T-helper 17 cell (primary cell): ENCODE measurements around the gene CDH4. TPM values are rescaled to one million over a fixed set of nuclear protein-coding genes. Genes with fewer than 3 reads are reported as not detected.

Experiments
- ATAC-seq: fragments of 150-1000 bp; cut with Tn5 transposase; 2 replicates; pipeline ENCODE4 v1.10.0; 2021; ENCODE audit warnings: mild to moderate bottlenecking, moderate library complexity
- DNase-seq, 3 donors: peaks; one replicate each; pipeline versions ENCODE4 v3.0.0 to v3.0.0-alpha.2; 2020 to 2021
- H3K9me3 ChIP-seq: one replicate; pipeline ENCODE4 v1.7.0; 2013; ENCODE audit warnings: low read length, mild to moderate bottlenecking; ENCODE audit not compliant: control insufficient read depth, poor library complexity, severe bottlenecking
- H3K27ac Mint-ChIP-seq: one replicate; pipeline ENCODE4 v1.8.0; 2022; ENCODE audit warnings: mild to moderate bottlenecking, moderate library complexity, mixed read lengths
- H3K27me3 Mint-ChIP-seq: one replicate; pipeline ENCODE4 v1.8.0; 2022; ENCODE audit warnings: mixed read lengths
- H3K36me3 Mint-ChIP-seq: one replicate; pipeline ENCODE4 v1.8.0; 2022; ENCODE audit warnings: low read depth, mixed read lengths
- H3K4me1 Mint-ChIP-seq: one replicate; pipeline ENCODE4 v1.8.0; 2022; ENCODE audit warnings: mild to moderate bottlenecking, mixed read lengths
- H3K4me3 Mint-ChIP-seq: one replicate; pipeline ENCODE4 v1.8.0; 2022; ENCODE audit warnings: mild to moderate bottlenecking, moderate library complexity, mixed read lengths
- total RNA-seq, 4 donors: library from RNA in 2 of 4; stranded (reverse) in 2 of 4; gene quantifications; one replicate each; pipeline ENCODE4 v1.2.3 and lab custom pipeline; 2022 to 2026

Gene CDH4
- total RNA-seq, 2 donors from 2014 or later, result 0.55 to 0.67 TPM

DNA sequence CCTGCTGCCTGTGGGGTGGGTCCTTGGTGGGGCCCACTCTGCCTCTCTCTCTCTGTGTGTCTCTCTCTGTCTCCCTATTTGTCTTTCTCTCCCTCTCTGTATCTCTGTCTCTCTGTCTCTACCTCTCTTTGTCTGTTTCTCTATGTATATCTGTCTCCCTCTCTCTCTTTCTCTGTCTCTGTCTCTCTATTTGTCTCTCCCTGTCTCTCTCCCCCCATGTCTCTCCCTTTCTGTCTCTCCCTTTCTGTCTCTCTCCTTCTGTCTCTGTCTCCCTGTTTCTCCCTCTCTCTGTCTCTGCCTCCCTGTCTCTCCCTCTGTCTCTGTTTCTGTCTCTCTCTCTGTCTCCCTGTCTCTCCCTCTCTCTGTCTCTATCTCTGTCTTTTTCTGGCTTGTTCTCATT, 353.2 kb downstream of the CDH4 start:
- H3K4me1 Mint-ChIP-seq, result no peaks in the 10 kb centered on the region
- DNase-seq (no peak), ATAC-seq (no peak)
- no peak overlapping the region for H3K27ac Mint-ChIP-seq
- H3K27me3 Mint-ChIP-seq, result no peaks in the 10 kb centered on the region
- no peaks in the 10 kb centered on the region for H3K36me3 Mint-ChIP-seq
- H3K9me3 ChIP-seq, result no peaks in the 10 kb centered on the region
- H3K4me3 Mint-ChIP-seq, result no peak overlapping the region

DNA sequence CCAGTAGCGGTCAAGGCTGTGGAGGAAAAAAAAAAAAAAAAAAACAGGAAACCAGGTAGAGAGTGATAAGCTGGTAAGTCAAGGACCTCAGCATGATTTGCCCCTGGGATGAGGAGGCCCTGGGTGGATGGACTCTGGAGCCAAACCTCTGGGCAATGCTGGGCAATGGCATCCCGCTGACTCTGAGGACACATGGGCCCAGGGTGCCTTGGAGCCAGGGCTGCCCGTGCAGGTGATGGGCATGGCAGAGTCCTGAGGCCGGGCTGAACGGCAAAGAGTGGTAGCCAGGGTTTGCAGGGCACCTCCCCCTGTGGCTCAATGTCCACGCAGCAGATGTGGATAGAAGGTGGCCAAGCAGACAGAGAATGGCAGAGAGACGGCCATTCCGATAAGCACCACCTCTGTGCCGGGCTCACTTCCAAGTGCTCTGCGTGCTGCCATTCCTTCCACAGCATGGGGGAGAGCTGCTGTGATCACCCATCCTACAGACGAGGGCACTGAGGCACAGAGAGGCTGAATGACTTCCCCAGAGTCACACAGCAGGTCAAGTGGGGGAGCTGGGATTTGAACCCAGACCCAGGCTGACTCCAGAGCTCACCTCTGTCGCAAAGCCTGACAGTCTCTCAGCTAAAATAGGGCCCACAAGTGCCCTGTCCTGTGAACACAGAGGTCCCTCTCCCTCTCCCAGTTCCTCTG, 353.9 kb downstream of the CDH4 start:
- no peak overlapping the region for H3K4me3 Mint-ChIP-seq
- H3K27me3 Mint-ChIP-seq, result no peaks in the 10 kb centered on the region
- no peaks in the 10 kb centered on the region for H3K4me1 Mint-ChIP-seq
- ATAC-seq (no peak), DNase-seq (no peak)
- H3K9me3 ChIP-seq, result no peaks in the 10 kb centered on the region
- H3K27ac Mint-ChIP-seq, result no peak overlapping the region
- no peaks in the 10 kb centered on the region for H3K36me3 Mint-ChIP-seq

DNA sequence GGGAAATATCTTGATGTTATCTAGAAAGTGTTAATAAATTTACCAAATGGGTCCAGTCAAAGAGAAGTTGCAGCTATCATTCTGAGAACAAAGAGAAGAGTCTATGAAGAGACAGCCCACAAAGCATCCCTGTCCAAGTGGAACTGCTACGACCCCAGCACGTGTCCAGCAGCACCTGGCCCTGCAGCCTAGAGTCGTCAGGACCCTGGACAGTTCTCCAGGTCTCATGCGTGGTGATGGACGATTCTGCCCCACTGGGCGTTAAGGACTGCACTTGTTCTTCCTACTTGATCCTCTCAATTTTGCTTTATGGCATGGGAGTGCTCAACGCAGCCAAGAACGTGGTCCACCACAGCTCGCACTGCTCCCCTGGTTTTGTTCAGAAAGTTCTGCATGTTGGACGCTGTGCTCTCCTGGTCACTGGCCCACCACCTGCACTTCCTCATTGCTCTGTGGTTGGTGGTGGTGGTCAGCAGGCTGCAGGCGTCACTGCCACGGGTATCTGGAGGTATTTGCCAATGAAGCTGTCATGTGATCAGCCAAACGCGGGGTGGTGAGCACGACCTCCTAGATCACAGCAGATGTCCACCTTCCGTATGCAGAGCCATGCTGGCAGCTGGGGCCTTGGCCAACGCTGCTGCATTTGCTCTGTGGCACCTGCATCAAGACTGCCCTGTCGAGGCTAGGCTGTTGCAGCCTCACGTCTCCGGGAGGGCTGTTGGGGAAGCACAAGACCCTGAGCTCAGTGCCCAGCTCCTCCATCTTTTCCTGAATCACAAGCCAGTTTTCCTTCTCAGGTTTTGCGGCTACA, 356.4 kb downstream of the CDH4 start:
- H3K36me3 Mint-ChIP-seq, result no peaks in the 10 kb centered on the region
- H3K27me3 Mint-ChIP-seq, result no peaks in the 10 kb centered on the region
- H3K4me1 Mint-ChIP-seq, result no peaks in the 10 kb centered on the region
- H3K27ac Mint-ChIP-seq, result no peak overlapping the region
- no peaks in the 10 kb centered on the region for H3K9me3 ChIP-seq
- no peak for ATAC-seq
- no peak overlapping the region for H3K4me3 Mint-ChIP-seq
- DNase-seq, result no peak

DNA sequence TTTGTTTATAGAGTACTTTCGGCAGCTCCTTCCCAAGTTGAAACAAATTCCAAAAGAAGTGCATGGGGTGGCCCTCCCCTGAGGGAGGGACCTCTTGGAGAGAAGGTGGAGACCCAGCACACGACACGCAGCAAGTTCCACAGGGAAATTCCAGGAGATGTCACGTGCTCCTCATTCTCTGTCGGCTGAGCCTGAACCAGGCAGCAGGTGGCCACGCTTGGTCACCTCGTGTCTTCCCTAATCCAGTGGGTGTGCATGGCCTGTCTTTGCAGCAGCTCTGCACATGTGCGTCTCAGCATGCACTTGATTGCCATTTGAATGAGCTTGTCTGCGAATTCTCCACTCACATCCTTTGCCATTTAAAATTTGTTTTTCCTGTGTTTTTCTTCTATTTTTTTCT, 357.4 kb downstream of the CDH4 start:
- no peak for DNase-seq
- no peaks in the 10 kb centered on the region for H3K4me1 Mint-ChIP-seq
- H3K4me3 Mint-ChIP-seq, result no peak overlapping the region
- no peaks in the 10 kb centered on the region for H3K9me3 ChIP-seq
- H3K27ac Mint-ChIP-seq, result no peak overlapping the region
- H3K27me3 Mint-ChIP-seq, result no peaks in the 10 kb centered on the region
- H3K36me3 Mint-ChIP-seq, result no peaks in the 10 kb centered on the region
- ATAC-seq, result no peak

DNA sequence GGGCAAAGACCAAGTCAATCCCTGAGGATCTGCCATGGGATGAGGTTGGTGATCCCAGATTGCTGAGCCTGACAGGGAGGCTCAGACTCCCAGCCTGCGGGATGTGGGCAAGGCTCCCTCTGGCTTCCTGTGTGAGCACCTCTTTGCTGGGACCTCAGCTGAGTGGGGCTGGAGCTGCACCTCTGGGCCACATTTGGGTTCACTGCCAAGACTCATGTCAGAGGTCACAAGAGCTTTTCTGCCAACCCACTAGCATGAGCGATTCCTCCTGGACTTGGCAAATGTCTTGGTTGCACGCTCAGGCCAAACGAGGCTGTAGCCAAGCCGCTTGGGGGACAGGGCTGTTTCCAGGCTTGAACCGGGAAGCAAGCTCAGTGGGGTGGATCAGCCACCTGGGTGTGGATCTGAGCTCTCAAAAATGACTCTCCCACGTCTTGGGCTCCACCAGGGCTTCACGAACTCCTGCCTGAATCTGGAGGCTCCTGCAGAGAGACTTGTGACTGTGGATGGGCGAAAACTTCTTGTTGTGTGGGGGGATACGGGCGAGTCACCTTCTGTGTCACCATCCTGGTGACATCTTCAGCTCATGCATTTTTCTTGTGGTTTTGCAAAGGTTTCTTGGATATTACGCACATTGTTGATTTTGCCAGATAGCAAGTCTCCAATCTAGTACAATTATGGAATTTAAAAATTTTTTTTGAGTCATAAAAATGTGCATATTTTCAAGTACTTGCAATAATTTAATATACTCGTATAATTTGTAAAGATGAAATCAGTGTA, 359.5 kb downstream of the CDH4 start:
- ATAC-seq, result no peak
- H3K4me1 Mint-ChIP-seq, result no peaks in the 10 kb centered on the region
- no peaks in the 10 kb centered on the region for H3K36me3 Mint-ChIP-seq
- H3K4me3 Mint-ChIP-seq, result no peak overlapping the region
- no peak overlapping the region for H3K27ac Mint-ChIP-seq
- no peak for DNase-seq
- no peaks in the 10 kb centered on the region for H3K9me3 ChIP-seq
- H3K27me3 Mint-ChIP-seq, result no peaks in the 10 kb centered on the region

DNA sequence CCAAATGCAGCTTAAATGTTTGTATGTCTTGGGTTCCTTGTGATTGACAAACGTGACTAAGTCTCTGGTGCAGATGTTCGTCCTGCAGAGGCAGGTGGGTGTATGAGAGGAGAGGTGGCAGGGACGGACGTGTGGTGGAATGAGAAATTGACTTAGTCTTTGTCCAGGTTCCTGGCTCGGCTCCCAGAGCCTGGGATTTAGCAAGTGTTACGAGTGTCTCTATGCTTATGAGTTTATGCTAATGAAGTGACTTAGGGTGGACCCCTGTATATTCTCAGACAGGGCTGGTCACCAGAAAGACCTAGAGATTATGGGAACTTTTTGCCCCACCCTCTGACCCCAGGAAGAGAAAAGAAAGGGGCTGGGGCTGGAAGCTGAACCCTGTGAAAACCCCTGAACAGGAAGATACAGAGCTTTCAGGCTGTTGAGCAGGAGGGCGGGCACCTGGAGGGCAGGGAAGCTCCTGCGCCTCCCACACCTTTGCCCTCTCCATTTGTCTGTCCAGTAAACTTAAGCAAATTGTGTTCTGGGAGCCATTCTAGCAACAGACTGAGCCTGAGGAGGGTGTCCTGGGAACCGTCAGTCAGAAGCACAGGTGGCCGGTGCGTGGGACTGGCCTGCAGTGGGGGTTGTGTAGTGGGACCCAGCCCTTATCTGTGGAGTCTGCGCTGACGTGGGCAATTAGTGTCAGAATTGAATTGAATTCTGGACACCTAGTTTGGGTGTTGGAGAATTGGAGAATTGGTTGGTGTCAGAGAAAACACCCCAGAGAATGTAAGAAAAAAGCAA, 362.1 kb downstream of the CDH4 start:
- no peak overlapping the region for H3K27ac Mint-ChIP-seq
- H3K9me3 ChIP-seq, result no peaks in the 10 kb centered on the region
- no peaks in the 10 kb centered on the region for H3K36me3 Mint-ChIP-seq
- H3K27me3 Mint-ChIP-seq, result no peaks in the 10 kb centered on the region
- DNase-seq (no peak), ATAC-seq (no peak)
- H3K4me1 Mint-ChIP-seq, result no peaks in the 10 kb centered on the region
- H3K4me3 Mint-ChIP-seq, result no peak overlapping the region

DNA sequence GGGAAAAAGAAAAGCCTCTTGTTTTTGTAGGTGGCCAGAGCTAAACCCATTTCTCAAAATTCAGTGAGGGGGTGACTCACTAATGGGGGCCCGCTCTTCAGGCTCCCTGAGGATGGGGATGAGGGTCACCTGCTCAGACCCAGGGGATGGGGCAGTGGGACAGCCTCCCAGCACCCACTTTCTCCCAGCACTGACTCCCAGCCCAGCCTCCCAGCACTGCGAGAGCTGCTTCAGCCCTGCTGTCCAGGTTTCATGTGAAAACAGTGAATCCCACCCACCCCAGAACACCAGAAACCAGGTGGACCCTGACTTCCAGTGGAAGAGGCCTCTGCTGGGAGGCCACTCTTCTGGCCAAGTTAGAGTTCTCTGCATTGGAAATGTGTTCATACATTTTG, 362.6 kb downstream of the CDH4 start:
- H3K36me3 Mint-ChIP-seq, result no peaks in the 10 kb centered on the region

DNA sequence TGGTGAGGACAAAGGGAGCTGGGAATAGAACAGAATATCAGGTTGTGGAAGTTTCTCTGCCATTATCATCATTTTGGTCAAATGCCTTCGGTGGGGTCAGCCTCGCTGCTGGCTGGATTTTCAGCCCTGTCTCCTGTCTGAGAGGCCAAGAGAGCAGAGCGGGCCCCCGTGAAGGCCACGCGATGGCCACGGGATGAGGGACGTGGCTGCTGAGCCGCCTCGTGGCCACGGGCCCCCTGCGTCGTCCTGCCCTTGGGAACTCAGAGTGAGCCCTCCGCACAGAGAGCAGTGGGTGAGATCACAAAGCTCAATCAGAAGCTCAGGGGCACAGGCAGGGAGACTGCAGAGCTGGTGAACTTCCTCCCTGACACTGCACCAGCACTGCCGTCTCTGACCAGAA, 363.7 kb downstream of the CDH4 start:
- ATAC-seq, result no peak
- Mint-ChIP-seq H3K4me1 (no peaks in the 10 kb centered on the region), H3K27ac (no peak overlapping the region), H3K36me3 (no peaks in the 10 kb centered on the region), H3K27me3 (no peaks in the 10 kb centered on the region), H3K4me3 (no peak overlapping the region)
- DNase-seq, result no peak
- H3K9me3 ChIP-seq, result no peaks in the 10 kb centered on the region

More for the DNA sequence above, 362.6 kb downstream of the CDH4 start:
- no peaks in the 10 kb centered on the region for H3K9me3 ChIP-seq
- Mint-ChIP-seq H3K27me3 (no peaks in the 10 kb centered on the region), H3K27ac (no peak overlapping the region), H3K4me1 (no peaks in the 10 kb centered on the region), H3K4me3 (no peak overlapping the region)
- ATAC-seq (no peak), DNase-seq (no peak)

DNA sequence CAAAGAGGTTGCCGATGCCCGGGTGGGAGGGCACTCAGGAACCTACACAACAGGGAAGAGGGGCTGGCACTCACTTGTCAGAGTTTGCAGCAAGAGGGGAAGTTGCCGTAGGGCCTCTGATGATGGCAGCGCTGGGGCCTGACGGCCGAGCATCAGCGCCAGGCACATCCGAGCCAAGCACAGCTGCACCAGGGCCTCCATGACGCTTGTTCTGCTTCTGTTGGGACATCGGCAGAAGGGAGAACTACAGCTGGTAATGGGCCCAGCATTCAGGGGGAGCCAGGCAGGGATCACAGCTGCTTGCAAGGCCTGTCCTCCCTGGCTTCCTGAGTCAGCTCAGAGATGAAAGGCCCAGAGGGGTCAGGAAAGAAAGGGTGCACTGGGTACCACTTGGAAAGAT, 367.7 kb downstream of the CDH4 start:
- H3K27ac Mint-ChIP-seq, result no peak overlapping the region
- no peaks in the 10 kb centered on the region for H3K36me3 Mint-ChIP-seq
- no peaks in the 10 kb centered on the region for H3K27me3 Mint-ChIP-seq
- H3K4me3 Mint-ChIP-seq, result no peak overlapping the region
- DNase-seq, result no peak
- ATAC-seq, result no peak
- no peaks in the 10 kb centered on the region for H3K9me3 ChIP-seq
- no peaks in the 10 kb centered on the region for H3K4me1 Mint-ChIP-seq

DNA sequence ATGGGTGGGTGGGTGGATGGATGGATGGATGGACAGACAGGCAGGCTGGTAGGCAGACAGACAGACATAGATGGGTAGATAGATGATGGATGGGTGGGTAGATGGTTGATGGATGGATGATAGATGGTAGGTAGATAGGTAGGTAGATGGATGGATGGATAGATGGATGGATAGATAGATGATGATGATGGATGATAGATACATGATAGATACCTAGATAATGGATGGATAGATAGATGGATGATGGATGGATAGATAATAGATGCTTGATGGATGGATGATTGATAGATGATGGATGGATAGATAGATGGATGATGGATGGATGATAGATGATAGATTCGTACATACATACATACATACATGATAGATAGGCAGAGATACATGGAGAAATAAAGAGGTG, 368.1 kb downstream of the CDH4 start:
- Mint-ChIP-seq H3K36me3 (no peaks in the 10 kb centered on the region), H3K4me1 (no peaks in the 10 kb centered on the region)
- no peak for ATAC-seq

DNA sequence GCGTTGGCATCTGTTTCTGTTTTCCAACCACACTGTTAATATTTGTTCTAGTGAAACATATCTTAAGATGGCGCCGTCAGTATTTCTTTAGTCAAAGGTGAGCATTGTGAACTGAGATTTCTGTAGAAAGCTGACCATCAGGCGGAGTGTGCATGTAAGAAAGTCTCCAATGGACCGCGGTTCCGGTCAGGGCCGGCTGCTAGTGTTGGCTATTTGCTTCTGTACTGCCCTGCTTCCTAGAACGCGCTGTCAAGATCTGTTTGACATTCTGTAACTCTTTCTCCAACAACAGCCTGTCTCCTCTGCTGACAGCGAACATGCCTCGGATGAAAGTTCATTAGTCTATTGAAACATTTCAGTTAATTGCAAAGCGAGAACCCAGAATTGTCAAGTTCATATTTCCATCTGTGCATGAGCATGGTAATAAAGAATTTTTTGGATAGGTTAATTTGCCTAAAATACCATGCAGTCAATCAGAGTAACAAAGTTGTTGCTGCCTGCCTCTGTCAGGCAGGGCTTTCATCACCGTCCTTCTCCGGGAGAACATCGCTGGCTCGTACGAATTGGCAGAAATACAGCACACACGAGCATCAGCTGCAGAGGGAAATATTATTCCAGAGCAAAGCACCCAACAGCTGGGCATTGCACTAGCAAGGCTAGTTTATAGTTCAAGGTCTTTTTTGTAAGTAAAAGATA, 369.1 kb downstream of the CDH4 start:
- no peak for DNase-seq
- ATAC-seq, result no peak
- H3K27ac Mint-ChIP-seq, result no peak overlapping the region
- no peaks in the 10 kb centered on the region for H3K9me3 ChIP-seq
- H3K27me3 Mint-ChIP-seq, result no peaks in the 10 kb centered on the region
- H3K4me3 Mint-ChIP-seq, result no peak overlapping the region
- H3K36me3 Mint-ChIP-seq, result no peaks in the 10 kb centered on the region
- H3K4me1 Mint-ChIP-seq, result no peaks in the 10 kb centered on the region

More for the DNA sequence above, 368.1 kb downstream of the CDH4 start:
- H3K4me3 Mint-ChIP-seq, result no peak overlapping the region
- no peak for DNase-seq
- H3K27me3 Mint-ChIP-seq, result no peaks in the 10 kb centered on the region
- no peaks in the 10 kb centered on the region for H3K9me3 ChIP-seq
- H3K27ac Mint-ChIP-seq, result no peak overlapping the region

DNA sequence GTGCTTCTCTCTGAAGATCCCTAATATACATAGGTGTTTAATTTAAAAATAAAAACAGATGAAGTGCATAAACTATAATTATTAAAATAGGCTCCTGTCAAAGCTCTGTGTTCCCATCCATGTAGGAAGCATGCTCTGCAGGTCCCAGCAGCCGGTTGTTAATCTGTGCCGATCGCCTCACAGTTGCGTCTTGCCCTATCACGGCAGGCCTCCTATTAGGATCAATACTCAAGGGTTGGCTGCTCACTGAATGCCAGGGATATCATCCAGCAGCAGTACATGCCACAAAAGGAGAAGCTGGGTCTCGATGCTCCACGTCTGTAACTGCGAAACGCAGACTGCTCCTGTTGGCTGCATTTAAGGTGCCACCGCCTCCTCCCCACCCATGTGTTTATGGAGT, 369.8 kb downstream of the CDH4 start:
- Mint-ChIP-seq H3K27me3 (no peaks in the 10 kb centered on the region), H3K4me1 (no peaks in the 10 kb centered on the region), H3K36me3 (no peaks in the 10 kb centered on the region), H3K27ac (no peak overlapping the region), H3K4me3 (no peak overlapping the region)
- H3K9me3 ChIP-seq, result no peaks in the 10 kb centered on the region
- DNase-seq (no peak), ATAC-seq (no peak)
